T-helper 2 cell treated with Interferon-gamma antibody and Interleukin-4, amounts not matched to agents 100 ng/mL and 5 ng/mL, for 36 hours (primary cell): ENCODE results near the gene EMILIN2. TPM values are rescaled to one million over a fixed set of nuclear protein-coding genes. Genes with fewer than 3 reads are reported as not detected.

ENCODE experiments used
- intact Hi-C: fragments of 100-400 bp; cut with micrococcal nuclease; formaldehyde crosslinking; loops from one replicate; pipeline ENCODE4 v1.15.1; 2023
- total RNA-seq: library from RNA; stranded (reverse); gene quantifications from 2 replicates; pipeline ENCODE4 v1.2.3, GENCODE V29; 2022

Gene EMILIN2
- total RNA-seq, 1 donor from 2014 or later: 44.2 TPM

DNA sequence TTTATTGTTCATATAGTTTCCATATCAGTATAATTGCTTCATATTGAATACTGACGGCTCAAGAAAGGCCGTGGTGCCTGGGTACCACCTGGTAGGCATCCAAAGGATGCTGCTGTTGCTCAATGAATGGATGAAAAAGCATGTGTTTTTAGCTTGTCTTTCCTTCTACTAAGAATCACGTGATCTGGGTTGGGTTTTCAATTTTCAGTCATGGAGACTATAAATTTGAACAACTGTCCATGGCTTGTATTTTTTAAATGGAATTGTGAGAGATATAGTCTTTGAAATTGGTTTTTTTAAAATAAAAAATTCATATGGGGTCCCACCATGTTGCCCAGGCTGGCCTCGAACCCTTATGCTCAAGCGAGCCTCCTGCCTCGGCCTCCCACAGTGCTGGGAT lies 25.3 kb downstream of the EMILIN2 start:
- intact Hi-C loops: no loop called here

DNA sequence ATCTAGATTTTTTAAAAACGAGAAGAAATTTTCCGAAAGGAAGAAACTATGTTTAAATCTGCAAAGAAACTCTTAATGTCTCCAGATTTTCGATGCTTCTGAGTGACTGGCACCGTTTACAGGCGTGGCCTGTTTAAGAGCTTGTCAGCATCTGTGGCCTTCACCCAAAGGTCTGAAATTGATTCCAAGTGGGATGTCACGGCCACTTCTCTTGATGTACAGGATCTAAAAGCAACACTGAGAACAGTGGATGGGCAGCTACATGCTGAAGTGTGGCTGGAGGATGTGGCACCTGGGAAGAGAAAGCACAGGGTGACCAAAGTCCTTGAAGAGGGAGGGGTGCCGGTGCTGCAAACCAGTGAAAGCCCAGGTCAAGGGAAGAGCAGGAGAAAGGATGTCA lies 28.0 kb downstream of the EMILIN2 start:
- intact Hi-C loops: no loop called here

DNA sequence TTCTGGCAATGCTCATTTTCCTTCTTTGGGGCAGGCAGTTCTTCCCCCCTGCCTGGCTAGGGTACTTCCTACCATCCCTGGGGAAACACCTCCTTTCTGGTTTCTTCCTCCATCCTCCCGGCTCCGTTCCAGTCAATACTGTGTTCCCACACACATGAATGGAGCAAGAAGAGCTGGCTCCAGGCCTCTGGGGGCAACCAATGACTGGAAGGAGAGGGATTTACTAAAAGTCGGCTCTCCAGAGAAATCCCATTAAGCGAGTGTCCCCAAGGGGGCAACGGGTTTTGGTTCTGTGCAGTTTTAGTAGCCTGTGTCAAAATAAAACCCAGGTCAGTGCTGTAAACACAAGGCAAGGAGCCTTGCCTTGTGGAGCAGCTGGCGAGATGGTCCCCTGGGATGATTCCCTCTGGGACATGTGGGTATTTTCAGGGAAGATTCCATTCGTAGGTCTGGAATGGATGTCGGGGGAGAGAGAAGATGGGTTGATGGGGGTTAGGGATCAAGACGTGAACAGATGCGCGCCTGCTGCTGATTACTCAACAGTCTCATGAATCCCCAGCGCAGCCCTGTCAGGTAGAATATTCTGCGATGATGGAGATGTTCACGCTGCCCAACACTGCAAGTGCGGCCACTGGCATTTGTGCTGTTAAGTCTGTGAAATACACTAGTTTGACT lies 32.0 kb downstream of the EMILIN2 start:
- intact Hi-C loops: no loop called here

DNA sequence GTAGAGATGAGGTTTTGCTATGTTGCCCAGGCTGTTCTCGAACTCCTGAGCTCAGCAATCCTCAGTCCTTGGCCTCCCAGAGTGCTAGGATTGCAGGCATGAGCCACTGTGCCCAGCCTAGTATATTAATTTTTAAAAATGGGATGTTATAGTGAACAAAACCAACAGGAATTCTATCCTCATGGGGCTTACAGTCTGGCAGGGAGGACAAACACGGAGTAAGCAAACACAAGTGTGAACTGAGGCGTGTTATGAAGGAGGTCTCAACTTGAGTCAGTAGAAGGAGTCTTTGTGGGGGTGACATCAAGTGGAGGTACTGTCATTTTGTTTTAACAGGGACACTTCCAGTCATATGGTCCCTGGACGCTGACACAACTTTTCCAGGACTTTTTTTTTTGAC lies 33.1 kb downstream of the EMILIN2 start:
- intact Hi-C loops: loop anchor here (10.0 kb wide), 1 partner anchor 305 kb away; the partner anchor contains the start of genes METTL4 and NDC80

DNA sequence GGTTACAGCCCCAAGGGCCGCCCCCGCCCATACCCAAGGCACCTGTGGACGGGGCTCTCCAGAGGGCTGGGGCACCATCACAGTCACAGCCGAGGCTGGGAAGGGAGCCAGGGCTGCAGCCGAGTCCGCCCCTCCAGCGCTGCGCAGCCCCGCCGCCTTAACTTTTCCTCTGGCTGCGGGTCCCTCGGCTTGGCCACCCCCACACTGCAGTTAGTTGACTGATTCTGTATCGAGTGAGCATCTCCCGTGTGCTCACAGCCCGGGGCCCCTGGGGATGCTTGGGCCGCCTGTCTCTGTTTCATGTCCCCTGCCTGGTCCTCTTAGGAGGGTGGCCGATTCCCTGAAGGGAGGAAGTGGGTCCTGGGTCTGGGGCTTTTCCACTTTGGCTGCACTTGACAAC lies 33.7 kb downstream of the EMILIN2 start:
- intact Hi-C loops: loop anchor here (10.0 kb wide), 1 partner anchor 306 kb away; the partner anchor contains the start of genes METTL4 and NDC80

DNA sequence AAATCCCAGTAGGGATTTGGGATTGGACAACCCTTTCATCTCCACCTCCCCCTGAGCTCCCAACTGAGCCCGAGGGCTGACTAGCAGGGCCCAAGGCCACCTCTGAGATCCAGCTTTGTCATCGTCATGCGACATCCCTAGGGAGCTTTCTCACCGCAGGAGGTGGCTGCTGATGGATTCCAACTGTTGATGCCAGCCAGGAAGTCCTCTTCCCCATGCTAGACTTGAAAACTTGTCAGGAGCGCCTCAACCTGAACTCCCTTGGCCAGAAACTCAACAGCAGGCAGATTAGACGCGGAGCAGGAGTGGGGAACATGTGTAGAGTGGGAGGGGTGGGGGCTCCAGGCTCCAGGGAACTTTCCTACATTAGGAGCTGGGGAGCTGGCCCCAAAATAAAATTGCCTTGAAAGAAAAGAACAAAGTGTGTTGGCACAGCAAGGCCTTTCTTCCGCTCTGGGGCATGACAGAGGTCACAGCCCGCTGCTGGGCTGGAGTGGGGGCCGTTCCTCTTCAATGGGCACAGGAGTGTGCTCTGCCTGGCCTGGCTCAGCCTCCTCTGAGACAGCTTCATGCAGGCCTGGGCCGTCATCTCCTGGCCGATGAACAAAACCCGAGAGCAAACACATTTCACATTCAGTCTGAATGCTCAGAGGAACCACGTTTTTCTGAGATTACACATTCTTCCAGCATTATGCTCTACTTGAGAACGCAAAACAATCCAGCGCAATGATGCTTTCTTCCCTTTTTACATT lies 34.5 kb downstream of the EMILIN2 start:
- intact Hi-C loops: loop anchor here (10.0 kb wide), 1 partner anchor 306 kb away; the partner anchor contains the start of genes METTL4 and NDC80

DNA sequence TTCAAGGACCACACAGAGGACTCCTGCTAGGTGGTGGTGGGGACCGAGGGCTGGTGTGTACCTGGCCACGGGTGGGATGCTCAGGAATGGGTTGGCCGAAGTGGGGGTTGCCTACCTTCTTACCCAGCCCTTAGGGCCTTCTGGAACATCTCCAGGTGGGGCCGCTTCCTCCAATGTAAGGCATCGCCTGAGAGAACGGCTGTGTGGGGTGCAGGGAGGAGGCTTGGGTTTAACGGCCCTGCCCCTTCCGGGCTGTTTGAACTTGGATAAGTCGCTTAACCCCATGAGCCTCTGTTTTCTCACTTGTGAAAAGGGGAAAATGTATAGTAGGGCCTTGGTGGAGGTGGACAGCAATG lies 35.0 kb downstream of the EMILIN2 start:
- intact Hi-C loops: loop anchor here (2.0 to 10.0 kb wide), 2 partner anchors 35 to 307 kb away; partner anchors contain the start of genes EMILIN2, METTL4 and NDC80

DNA sequence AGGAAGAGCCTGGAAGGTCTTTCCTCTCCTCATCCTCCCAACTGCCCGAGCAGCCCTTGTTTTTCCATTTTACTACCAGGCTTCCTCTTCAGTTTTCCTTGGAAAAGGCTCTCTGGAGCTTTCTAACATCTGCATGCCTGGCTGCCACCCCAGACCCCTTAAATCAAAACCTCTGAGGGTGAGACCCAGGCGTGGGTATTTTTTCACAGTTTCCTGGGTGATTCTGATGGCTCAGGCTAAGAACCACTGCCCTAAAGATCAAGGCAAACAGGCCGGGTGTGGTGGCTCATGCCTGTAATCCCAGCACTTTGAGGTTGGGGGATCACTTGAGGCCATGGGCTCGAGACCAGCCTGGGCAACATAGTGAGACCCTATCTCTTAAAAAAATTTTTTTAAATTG lies 35.4 kb downstream of the EMILIN2 start:
- intact Hi-C loops: loop anchor here (2.0 to 10.0 kb wide), 2 partner anchors 35 to 307 kb away; partner anchors contain the start of genes EMILIN2, METTL4 and NDC80

DNA sequence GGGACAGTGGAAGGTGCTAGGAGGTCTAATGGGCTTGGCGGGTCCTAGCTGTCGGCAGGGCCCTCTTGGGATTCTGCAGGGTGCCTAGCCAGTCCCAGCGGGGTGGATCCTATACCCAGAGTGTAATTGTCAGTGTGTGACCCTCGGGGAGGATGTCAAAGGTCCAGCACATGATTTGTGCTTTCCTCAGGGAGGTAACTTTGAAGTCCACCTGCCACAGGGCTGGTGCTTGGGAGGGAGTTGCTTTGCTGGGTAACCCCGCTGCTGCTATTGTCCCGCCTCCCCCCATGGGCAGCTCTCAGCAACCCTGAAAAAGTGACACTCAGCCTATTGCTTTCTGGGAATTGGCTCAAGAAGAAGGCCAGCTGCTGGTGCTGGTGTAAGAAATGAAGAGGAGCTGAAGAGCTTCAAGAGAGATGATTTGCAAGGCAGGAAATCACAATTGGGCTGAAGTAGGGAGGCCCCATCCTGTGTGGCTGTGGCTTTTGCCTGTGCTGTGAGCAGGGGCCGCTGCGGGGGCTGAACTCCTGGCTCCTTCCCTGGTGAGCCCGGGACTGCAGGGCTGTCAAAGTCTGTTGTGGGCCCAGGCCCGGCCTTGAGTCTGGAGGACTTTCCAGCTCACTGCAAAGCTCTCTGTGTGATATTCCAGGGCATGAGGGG lies 36.4 kb downstream of the EMILIN2 start:
- intact Hi-C loops: loop anchor here (2.0 to 10.0 kb wide), 2 partner anchors 36 to 308 kb away; partner anchors contain the start of genes EMILIN2, METTL4 and NDC80

DNA sequence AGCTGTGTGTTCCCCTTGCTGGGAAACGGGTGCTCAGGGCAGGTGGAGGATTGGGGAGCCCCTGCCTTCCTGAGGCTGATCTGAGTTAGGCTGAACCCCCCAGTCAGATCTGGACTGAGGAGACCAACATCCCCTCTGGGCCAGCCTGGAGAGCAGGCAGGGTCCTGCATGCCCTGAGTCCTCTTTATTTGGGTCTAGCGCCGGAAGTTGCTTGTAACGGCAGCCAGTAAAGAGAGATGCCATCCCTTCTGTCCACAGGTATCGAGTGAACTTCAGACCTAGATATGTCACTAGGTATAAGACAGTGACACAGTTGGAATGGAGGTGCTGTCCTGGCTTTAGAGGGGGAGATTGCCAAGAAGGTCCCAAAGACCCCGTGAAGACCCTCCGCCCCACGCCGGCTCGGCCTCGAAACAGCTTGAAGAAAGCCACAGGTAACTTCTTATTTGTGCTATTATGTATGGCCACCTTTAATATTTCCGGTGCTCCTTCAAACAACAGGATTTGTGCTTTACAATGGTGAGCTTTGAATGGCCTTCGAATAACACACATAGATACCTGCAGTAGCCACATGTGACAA lies 38.0 kb downstream of the EMILIN2 start:
- intact Hi-C loops: loop anchor here (10.0 kb wide), 1 partner anchor 310 kb away; the partner anchor contains the start of genes METTL4 and NDC80

DNA sequence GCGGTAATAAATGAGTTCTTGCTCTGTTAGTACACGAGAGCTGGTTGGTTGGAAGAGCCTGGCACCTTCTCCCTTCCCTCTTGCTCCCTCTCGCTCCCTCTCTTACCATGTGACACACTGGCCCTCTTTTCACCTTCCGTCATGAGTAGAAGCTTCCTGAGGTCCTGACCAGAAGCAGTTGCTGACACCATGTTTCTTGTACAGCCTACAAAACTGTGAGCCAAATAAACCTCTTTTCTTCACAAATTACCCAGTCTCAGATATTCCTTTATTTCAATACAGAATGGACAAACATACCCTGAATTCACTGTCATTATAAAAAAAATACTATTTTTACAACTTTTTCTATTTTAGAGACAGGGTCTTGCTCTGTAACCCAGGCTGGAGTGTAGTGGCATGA lies 40.7 kb downstream of the EMILIN2 start:
- intact Hi-C loops: loop anchor here (10.0 kb wide), 1 partner anchor 313 kb away; the partner anchor contains the start of genes METTL4 and NDC80

DNA sequence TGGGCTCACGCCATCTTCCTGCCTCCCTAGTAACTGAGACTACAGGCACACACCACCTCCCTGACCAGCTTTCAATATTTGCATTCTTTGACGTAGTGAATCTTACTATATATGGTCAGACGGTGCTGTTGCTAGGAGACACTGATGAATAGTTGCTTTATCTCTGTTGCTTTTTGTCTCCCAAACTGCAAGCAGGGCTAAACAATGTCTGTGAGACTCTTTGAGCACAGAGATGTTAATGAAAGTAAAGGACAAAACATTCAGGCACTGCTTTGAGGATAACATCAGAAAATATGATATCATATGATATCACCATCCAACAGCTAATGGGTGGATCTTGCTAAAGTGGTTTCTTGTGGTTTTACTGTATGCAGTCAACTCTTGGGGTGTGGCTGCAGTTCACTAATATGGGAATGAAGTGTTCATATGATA lies 43.0 kb downstream of the EMILIN2 start:
- intact Hi-C loops: loop anchor here (2.0 to 10.0 kb wide), 4 partner anchors 17 to 315 kb away; partner anchors contain the start of genes EMILIN2, METTL4 and NDC80

DNA sequence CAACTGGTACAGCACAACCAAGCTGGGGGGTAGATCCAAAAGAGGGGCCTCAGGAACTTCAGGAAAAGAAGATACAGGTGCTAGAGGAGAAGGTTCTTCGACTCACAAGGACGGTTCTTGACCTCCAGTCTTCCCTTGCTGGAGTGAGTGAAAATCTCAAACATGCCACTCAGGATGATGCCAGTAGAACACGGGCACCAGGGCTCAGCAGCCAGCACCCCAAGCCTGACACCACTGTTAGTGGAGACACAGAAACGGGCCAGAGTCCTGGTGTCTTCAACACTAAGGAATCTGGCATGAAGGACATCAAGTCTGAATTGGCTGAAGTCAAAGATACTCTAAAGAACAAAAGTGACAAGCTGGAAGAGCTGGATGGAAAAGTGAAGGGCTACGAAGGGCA lies 43.8 kb downstream of the EMILIN2 start:
- intact Hi-C loops: loop anchor here (2.0 kb wide), 3 partner anchors 16 to 70 kb away; partner anchors contain the start of gene EMILIN2

DNA sequence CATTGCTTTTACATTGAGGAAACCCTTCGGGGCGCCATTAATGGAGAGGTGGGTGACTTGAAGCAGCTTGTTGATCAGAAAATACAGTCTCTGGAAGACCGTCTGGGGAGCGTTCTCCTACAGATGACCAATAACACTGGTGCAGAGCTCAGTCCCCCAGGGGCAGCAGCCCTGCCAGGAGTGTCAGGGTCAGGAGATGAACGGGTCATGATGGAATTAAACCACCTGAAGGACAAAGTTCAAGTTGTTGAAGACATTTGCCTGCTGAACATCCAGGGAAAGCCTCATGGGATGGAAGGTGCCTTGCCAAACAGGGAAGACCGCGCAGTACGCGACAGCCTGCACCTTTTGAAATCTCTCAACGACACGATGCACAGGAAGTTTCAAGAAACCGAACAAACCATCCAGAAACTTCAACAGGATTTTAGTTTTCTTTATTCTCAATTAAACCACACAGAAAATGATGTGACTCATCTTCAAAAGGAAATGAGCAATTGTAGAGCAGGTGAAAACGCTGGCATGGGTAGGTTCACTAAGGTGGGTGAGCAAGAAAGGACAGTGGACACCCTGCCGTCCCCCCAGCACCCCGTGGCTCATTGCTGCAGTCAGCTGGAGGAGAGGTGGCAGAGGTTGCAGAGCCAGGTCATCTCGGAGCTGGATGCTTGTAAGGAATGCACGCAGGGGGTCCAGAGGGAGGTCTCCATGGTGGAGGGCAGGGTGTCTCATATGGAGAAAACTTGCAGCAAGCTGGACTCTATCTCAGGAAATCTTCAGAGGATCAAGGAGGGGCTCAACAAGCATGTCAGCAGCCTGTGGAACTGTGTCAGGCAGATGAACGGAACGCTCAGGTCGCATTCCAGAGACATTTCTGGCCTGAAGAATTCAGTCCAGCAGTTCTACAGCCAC lies 45.0 kb downstream of the EMILIN2 start:
- intact Hi-C loops: loop anchor here (2.0 kb wide), 3 partner anchors 15 to 69 kb away; partner anchors contain the start of gene EMILIN2

DNA sequence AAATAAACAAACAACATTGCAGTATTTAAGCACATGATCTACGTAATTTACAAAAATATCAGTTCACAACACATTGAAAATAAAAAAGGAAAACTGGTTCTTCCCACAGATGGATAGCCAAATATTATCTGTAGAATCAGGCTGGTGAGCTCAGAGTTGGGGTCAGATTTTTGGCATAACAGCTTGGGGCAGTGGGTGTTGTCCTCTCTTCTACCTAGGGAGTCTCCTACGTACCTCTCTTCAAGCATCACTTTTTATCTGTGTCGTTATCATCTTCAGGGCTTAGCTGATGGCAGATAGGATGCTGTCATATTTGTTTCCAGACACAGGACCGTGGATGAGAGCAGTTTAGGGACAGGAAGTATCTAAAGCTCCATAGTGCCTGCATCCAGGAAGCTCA lies 46.2 kb downstream of the EMILIN2 start:
- intact Hi-C loops: no loop called here

DNA sequence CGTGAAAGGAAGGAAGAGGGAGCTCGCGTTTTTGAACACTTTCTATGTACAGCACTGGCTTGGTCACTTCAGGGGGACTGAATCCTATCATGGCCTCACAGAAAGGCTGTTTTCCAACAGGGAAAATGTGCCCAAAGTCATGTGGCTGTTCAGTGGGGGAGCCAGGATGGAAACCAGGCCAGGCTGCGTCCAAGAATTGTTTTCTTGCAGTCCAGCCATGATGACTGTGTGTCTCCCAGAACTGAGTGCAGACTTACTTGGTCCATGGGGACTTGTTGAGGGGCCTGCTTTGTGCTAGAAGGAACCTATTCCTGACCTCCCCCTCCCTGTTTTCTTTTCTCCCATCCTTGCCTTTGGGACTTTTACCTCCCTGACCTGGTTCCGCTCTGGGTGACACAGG lies 46.9 kb downstream of the EMILIN2 start:
- intact Hi-C loops: no loop called here

DNA sequence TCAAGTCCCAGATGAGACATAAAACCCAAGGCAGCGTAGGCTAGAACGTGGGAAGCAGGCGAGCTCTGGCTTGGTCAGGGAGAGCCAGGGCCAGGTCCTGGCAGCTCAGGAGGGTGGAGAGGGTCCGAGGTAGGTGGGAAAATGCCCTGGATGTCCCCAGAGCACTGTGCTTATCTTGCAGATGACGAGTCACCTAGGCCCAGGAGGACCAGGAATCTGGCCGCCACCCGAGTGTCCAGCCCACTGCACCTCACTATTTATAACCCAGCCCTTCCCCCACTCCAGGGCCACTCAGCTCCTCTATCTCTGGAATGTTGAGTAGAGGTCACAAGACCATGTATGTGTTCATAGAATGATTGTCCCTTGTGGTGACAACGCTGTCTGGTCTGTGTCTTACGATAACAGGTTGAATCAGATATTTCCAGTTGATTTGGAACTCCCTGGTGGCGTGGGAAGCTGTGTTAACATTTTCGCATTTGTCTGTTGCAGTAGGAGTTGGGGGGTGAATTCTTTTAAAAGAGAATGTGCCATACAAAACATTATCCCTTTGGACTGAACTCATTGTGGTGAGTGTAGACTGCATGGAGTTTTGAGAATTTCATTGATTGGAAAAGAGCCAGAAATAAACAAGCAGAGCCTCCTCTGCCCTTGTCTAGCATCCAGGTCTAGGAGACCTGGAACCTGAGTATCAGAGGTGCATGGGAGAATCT lies 47.5 kb downstream of the EMILIN2 start:
- intact Hi-C loops: no loop called here

DNA sequence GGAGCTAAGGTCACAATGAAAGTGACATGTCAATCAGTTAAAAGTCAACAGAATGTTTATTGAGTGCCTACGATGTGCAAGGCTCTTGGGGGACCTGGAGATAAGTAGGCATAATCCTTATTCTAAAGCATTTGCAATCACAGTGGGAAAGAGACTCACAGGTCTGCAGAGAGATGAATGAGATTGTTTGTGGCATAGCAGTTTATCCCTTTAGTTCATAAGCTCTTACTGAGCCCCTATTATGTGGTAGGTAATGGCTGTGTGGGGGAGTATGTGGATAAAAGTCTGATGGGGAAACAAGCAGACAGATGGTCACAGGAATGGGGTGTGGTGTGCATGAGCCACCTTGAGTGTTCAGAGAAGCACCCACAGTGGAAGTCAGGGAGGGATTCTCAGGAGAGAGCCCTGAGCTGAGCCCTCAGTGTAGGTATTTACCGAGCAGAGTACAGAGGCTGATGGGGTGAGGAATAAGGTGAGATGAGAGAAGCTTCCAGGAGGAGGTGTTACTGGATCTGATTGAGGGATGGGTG lies 48.1 kb downstream of the EMILIN2 start:
- intact Hi-C loops: no loop called here

DNA sequence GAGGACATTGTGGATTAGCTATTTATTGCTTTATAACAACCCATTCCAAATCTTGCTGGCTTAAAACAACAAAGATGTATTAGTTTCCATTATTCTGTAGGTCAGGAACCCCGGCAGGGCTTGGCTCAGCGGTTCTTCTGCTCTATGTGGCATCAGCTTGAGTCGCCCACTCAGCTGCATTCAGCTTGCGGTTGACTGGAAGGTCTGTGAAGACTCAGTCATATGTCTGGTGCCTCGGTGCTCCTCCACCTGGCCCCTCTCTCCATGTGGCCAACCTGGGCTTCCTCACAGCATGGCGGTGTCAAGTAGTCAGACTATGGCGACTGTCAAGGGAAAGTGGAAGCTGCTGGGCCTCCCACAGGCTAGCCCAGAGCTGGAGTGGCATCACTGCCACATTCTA lies 48.6 kb downstream of the EMILIN2 start:
- intact Hi-C loops: no loop called here
